H1 (cell line): Measurements from ENCODE around the gene ACTC1.

Experiments
- EP300 ChIP-seq, 2 experiments: IDR thresholded peaks; 1 replicate in 1 of 2; 2 replicates in 1 of 2; pipeline ENCODE4 v1.6.1; 2011 to 2012; ENCODE audit warnings: low read depth in 2 of 2, low read length in 2 of 2, mild to moderate bottlenecking in 2 of 2, borderline replicate concordance in 1 of 2, inconsistent platforms in 1 of 2, moderate library complexity in 1 of 2
- GABPA ChIP-seq: IDR thresholded peaks from 2 replicates; pipeline ENCODE4 v1.6.1; 2011; ENCODE audit warnings: mild to moderate bottlenecking, low read length, moderate library complexity, borderline replicate concordance; ENCODE audit not compliant: insufficient read depth
- GTF2F1 ChIP-seq: IDR thresholded peaks from 2 replicates; pipeline ENCODE4 v1.6.1; 2012; ENCODE audit warnings: low read depth, low read length, improper control_type of control experiment, borderline replicate concordance
- POLR2A ChIP-seq, 2 experiments: IDR thresholded peaks; 1 replicate in 1 of 2; 2 replicates in 1 of 2; pipeline ENCODE4 v1.6.1; 2011; ENCODE audit warnings: low read depth in 2 of 2, low read length in 2 of 2, mild to moderate bottlenecking in 2 of 2; ENCODE audit errors: control extremely low read depth in 1 of 2
- POLR2AphosphoS5 ChIP-seq: IDR thresholded peaks from 2 replicates; pipeline ENCODE4 v1.6.1; 2011; ENCODE audit warnings: low read depth, low read length
- RAD21 ChIP-seq, 2 experiments: IDR thresholded peaks in 1 of 2; conservative IDR thresholded peaks in 1 of 2; 2 replicates each; pipeline ENCODE4 v1.6.1; 2011; ENCODE audit warnings: low read depth in 2 of 2, low read length in 2 of 2, improper control_type of control experiment in 1 of 2, inconsistent platforms in 1 of 2, mild to moderate bottlenecking in 1 of 2, moderate library complexity in 1 of 2
- RBBP5 ChIP-seq: IDR thresholded peaks from 2 replicates; pipeline ENCODE4 v1.7.1; 2012; ENCODE audit warnings: low read depth, mild to moderate bottlenecking, inconsistent platforms, low read length, moderate library complexity, borderline replicate concordance
- RNF2 ChIP-seq: fragments of 200-900, 300-1000 bp; sonication (generic); IDR thresholded peaks from 2 replicates; pipeline ENCODE4 v1.7.1; 2016; ENCODE audit warnings: borderline replicate concordance, low read depth, mild to moderate bottlenecking, antibody characterized with exemption, low read length; ENCODE audit not compliant: poor library complexity, severe bottlenecking; ENCODE audit errors: missing control alignments
- SRF ChIP-seq: IDR thresholded peaks from 2 replicates; pipeline ENCODE4 v1.6.1; 2011; ENCODE audit warnings: mild to moderate bottlenecking, low read depth, low read length, moderate library complexity
- YY1 ChIP-seq: IDR thresholded peaks from 2 replicates; pipeline ENCODE4 v1.6.1; 2011; ENCODE audit warnings: low read depth, mild to moderate bottlenecking, low read length
- TF ChIP-seq, protein P1 (sequence below), 3 experiments: IDR thresholded peaks; 1 replicate in 2 of 3; 2 replicates in 1 of 3; pipeline versions ENCODE4 v1.5.1 to v1.6.1; 2011; ENCODE audit warnings: low read length in 3 of 3, mild to moderate bottlenecking in 3 of 3, inconsistent platforms in 2 of 3, low read depth in 1 of 3, moderate library complexity in 1 of 3; ENCODE audit not compliant: insufficient read depth in 1 of 3; ENCODE audit errors: control extremely low read depth in 1 of 3
- TF ChIP-seq, protein P2 (sequence below): IDR thresholded peaks from 2 replicates; pipeline ENCODE4 v1.6.1; 2012; ENCODE audit warnings: inconsistent platforms
- TF ChIP-seq, protein P3 (sequence below): IDR thresholded peaks from 2 replicates; pipeline ENCODE4 v1.6.1; 2011; ENCODE audit warnings: low read length, improper control_type of control experiment

DNA sequence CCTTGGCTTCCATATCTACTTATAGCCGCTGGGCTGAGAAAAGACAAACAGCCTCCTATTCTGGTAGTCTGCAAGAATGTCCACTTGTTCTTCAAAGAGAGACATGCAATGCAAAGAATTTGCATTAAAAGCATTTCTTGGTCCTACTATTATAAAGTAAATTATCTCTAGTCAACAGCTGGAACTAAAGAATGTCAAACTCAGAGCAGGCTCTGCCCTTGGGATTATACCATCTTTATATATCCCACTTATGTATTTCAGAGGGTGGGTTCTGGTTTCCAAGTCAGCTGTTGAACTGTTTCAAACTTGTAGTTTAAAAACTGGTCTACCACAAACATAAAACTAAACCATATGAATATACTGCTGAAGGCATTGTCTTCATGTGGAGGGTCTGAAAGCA lies 7.0 kb upstream of the ACTC1 start:
- TF ChIP-seq, protein P1, sequence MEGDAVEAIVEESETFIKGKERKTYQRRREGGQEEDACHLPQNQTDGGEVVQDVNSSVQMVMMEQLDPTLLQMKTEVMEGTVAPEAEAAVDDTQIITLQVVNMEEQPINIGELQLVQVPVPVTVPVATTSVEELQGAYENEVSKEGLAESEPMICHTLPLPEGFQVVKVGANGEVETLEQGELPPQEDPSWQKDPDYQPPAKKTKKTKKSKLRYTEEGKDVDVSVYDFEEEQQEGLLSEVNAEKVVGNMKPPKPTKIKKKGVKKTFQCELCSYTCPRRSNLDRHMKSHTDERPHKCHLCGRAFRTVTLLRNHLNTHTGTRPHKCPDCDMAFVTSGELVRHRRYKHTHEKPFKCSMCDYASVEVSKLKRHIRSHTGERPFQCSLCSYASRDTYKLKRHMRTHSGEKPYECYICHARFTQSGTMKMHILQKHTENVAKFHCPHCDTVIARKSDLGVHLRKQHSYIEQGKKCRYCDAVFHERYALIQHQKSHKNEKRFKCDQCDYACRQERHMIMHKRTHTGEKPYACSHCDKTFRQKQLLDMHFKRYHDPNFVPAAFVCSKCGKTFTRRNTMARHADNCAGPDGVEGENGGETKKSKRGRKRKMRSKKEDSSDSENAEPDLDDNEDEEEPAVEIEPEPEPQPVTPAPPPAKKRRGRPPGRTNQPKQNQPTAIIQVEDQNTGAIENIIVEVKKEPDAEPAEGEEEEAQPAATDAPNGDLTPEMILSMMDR (IDR thresholded peaks at IDR 0.05; ENCODE audit: control extremely low read depth in 1 of 3, insufficient read depth in 1 of 3, low read depth in 1 of 3, low read length in 3 of 3) = no peak
- TF ChIP-seq POLR2AphosphoS5 = no peak
- no peak for TF ChIP-seq RNF2
- TF ChIP-seq GABPA = no peak
- no peak for TF ChIP-seq GTF2F1
- TF ChIP-seq SRF = no peak
- no peak for TF ChIP-seq POLR2A (IDR thresholded peaks at IDR 0.05; ENCODE audit: control extremely low read depth in 1 of 2, low read depth in 2 of 2, low read length in 2 of 2)
- TF ChIP-seq RAD21 (IDR thresholded peaks at IDR 0.05 in 1 of 2, conservative IDR thresholded peaks at IDR 0.05 in 1 of 2; ENCODE audit: low read depth in 2 of 2, low read length in 2 of 2) = no peak
- TF ChIP-seq YY1 = no peak
- TF ChIP-seq, protein P2, sequence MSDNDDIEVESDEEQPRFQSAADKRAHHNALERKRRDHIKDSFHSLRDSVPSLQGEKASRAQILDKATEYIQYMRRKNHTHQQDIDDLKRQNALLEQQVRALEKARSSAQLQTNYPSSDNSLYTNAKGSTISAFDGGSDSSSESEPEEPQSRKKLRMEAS = no peak
- TF ChIP-seq EP300 (IDR thresholded peaks at IDR 0.05; ENCODE audit: borderline replicate concordance in 1 of 2, low read depth in 2 of 2, low read length in 2 of 2) = no peak
- no peak for TF ChIP-seq RBBP5
- TF ChIP-seq, protein P3, sequence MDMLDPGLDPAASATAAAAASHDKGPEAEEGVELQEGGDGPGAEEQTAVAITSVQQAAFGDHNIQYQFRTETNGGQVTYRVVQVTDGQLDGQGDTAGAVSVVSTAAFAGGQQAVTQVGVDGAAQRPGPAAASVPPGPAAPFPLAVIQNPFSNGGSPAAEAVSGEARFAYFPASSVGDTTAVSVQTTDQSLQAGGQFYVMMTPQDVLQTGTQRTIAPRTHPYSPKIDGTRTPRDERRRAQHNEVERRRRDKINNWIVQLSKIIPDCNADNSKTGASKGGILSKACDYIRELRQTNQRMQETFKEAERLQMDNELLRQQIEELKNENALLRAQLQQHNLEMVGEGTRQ = no peak
